ENCODE measurements around the gene RFPL1. TPM values are rescaled to one million over a fixed set of nuclear protein-coding genes. Genes with fewer than 3 reads are reported as not detected.

Gene RFPL1
- total and polyA plus RNA-seq, 2 of the 13 experiments (the other 11 are each of a cell fraction or from before 2014, with no cell fraction given): not detected

DNA sequence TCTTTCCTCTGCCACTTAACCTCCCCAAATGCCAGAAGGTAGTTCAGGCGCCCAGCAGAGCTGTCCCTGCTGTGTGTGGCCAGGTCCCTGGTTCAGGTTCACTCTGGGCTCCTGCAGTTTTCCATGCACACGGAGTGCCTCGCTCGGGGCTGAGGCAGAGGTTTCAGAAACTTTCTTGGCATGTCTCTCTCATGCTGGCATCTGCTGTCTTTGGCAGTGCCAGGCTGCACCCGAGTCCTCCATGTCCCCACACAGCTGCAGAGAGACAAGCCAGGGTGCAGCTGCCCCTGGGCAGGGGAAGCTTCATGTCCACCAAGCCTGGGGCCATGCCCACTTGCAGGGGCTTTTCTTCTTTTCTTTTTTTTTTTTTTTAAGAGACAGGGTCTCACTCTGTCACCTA, 34.6 kb downstream of the RFPL1 start (continued):
- TF ChIP-seq CEBPG (CRISPR knock-in tag; IDR thresholded peaks at IDR 0.05) (no peak), ZBTB1 (CRISPR knock-in tag; IDR thresholded peaks at IDR 0.05; ENCODE audit: borderline replicate concordance) (no peak)
- TF ChIP-seq, protein P1, sequence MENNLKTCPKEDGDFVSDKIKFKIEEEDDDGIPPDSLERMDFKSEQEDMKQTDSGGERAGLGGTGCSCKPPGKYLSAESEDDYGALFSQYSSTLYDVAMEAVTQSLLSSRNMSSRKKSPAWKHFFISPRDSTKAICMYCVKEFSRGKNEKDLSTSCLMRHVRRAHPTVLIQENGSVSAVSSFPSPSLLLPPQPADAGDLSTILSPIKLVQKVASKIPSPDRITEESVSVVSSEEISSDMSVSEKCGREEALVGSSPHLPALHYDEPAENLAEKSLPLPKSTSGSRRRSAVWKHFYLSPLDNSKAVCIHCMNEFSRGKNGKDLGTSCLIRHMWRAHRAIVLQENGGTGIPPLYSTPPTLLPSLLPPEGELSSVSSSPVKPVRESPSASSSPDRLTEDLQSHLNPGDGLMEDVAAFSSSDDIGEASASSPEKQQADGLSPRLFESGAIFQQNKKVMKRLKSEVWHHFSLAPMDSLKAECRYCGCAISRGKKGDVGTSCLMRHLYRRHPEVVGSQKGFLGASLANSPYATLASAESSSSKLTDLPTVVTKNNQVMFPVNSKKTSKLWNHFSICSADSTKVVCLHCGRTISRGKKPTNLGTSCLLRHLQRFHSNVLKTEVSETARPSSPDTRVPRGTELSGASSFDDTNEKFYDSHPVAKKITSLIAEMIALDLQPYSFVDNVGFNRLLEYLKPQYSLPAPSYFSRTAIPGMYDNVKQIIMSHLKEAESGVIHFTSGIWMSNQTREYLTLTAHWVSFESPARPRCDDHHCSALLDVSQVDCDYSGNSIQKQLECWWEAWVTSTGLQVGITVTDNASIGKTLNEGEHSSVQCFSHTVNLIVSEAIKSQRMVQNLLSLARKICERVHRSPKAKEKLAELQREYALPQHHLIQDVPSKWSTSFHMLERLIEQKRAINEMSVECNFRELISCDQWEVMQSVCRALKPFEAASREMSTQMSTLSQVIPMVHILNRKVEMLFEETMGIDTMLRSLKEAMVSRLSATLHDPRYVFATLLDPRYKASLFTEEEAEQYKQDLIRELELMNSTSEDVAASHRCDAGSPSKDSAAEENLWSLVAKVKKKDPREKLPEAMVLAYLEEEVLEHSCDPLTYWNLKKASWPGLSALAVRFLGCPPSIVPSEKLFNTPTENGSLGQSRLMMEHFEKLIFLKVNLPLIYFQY (CRISPR knock-in tag; IDR thresholded peaks at IDR 0.05; ENCODE audit: borderline replicate concordance): no peak

DNA sequence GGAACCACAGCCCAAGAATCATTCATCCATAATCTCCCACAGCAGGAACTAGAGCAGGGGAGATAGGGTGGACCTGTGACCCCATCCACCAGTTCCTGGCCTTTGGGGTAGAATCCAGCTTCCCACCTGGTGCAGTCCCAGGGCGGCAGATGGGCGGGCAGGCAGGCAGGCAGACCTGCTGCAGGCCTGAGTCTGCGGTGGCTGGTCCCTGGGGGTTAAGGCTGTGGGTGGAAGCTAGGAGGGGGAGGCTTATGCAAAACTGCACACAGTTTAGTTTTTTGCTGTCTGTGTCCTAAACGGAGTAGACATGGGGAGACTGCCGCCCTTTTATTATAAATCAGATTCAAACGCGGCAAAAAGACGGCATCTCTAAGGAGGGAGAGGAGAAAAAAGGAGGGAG, 37.2 kb downstream of the RFPL1 start:
- H3K79me2 ChIP-seq (ENCODE audit: insufficient read depth, low read length): no peaks in the 10 kb centered on the region
- WGBS (ENCODE audit: low lambda C conversion rate): 28% methylated on average over 8 of the region's 8 CpGs
- no peak for TF ChIP-seq ZNF260 (CRISPR knock-in tag; IDR thresholded peaks at IDR 0.05; ENCODE audit: borderline replicate concordance, low read depth)
- TF ChIP-seq NFE2L2 (IDR thresholded peaks at IDR 0.05; ENCODE audit: low read length): no peak
- no peak for TF ChIP-seq ZNF792 (CRISPR knock-in tag; IDR thresholded peaks at IDR 0.05)
- no peak for TF ChIP-seq HOXA3 (CRISPR knock-in tag; IDR thresholded peaks at IDR 0.05)
- TF ChIP-seq KDM4B (CRISPR knock-in tag; IDR thresholded peaks at IDR 0.05): no peak
- TF ChIP-seq SSRP1 (CRISPR knock-in tag; IDR thresholded peaks at IDR 0.05): no peak
- H3K9ac ChIP-seq (ENCODE audit: insufficient read depth, low read depth, low read length): no peak overlapping the region
- ATAC-seq (no peak), FAIRE-seq (no peak), DNase-seq (ENCODE audit: low spot score) (no peak)
- H2AFZ ChIP-seq (ENCODE audit: low read length): no peak overlapping the region
- H3K27me3 ChIP-seq (ENCODE audit: control insufficient read depth in 1 of 2, insufficient read depth in 2 of 2, low read length in 2 of 2): peaks cover 13 to 59% of the 10 kb centered on the region in 2 experiments
- intact Hi-C loops (cut with micrococcal nuclease; ENCODE audit: unreplicated experiment): no loop called here
- POLR2A ChIA-PET: no interaction called here
- H3K27ac ChIP-seq (ENCODE audit: extremely low read length, insufficient read depth, low read length): no peak overlapping the region
- no peaks in the 10 kb centered on the region for H3K36me3 ChIP-seq (replicated peaks in 1 of 2; ENCODE audit: control insufficient read depth in 1 of 2, insufficient read depth in 2 of 2, low read length in 2 of 2)
- no peak overlapping the region for H3K4me3 ChIP-seq (replicated peaks in 1 of 3; ENCODE audit: insufficient read depth in 1 of 3, low read depth in 2 of 3, low read length in 3 of 3)
- CTCF ChIA-PET (ENCODE audit: low intra/inter-chr PET ratio, low total read pairs): no interaction called here
- in situ Hi-C loops (cut with HindIII; ENCODE audit: extremely low pct_ligation_motif_present, low pct_unique_long_range_greater_than_20kb): no loop called here
- no TSS peak for BruUV-seq (replicated peaks)
- H3K4me1 ChIP-seq (ENCODE audit: insufficient read depth, low read length): peaks cover 5% of the 10 kb centered on the region; the same call in 1 of the 2 replicates
- H3K9me3 ChIP-seq (ENCODE audit: low read length): no peaks in the 10 kb centered on the region
- no peak overlapping the region for H3K4me2 ChIP-seq (ENCODE audit: low read depth, low read length)
- H4K20me1 ChIP-seq (ENCODE audit: insufficient read depth, low read length): peaks cover 7% of the 10 kb centered on the region; the same call in 1 of the 2 replicates
